Activated CD4-positive, alpha-beta T cell treated with anti-CD3 and anti-CD28 coated beads, Interleukin-2, Interleukin-6, amounts not matched to agents 100 ng/mL and 50 ng/mL, durations not matched to agents 16 hours and 8 hours (primary cell): ENCODE data around the gene PITPNC1.
"Not testable (repeated sequence)": the region's sequence is repeated elsewhere in the genome, so short reads cannot be mapped to it uniquely, and the experiment has no call there.

ENCODE experiments used
- DNase-seq: peaks from one replicate; pipeline ENCODE4 v3.0.0-alpha.2; 2020

The PITPNC1 gene

GRCh38 chr17:67467500-67468455 lies 90.7 kb downstream of the PITPNC1 start:
- DNase-seq = no peak

DNA sequence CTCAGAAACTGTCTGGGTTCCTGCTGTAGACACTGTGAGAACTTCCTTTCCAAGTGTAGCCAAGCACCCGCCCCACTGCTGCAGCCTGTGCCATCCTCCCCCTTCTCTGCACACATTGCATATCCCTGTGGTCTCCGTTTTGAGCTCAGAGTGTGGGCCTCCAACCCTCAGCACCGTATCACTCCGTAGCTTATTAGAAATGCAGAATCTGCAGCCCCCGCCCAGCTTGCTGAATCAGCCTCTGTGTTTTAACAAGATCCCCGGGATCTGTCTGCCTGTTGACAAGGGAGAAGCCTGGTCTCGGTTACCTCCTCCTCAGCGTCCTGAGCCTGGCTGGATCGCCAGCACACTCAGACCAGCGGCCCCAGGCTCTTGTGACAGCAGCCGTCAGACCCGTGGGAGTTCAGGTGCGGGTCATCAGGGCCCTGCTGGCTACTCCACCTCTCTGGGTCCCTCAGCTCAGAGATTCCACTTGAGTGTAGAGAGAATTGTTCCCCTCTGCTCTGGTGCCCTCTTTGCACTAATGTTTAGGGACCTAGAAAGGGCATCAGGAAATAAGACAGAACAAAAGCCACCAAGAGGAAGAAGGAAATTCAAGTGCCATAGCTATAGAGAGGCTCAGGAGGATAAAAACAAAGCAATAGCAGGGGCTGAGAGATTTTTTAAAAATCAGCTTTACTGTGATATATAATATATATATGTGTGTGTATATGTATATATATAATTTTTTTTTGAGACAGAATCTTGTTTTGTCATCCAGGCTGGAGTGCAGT lies 92.3 kb downstream of the PITPNC1 start:
- DNase-seq = no peak

- no peak for DNase-seq
These were observed 93.1 kb downstream of the PITPNC1 start for GRCh38 chr17:67470163-67470562.

DNA sequence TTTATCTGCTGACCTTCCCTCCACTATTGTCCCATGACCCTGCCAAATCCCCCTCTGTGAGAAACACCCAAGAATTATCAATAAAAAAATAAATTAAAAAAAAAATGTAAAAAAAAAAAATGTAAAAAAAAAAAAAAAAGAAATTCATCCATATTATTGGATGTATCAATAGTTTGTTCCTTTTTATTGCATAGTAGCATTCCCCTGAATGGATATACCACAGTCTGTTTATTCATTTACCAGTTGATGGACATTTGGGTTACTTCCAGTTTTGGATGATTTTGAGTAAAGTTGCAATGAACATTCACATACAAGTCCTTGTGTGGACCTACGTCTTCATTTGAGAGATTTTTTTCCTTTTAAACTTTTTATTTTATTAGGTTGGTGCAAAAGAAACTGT lies 94.0 kb downstream of the PITPNC1 start:
- no peak for DNase-seq

- not testable (repeated sequence) for DNase-seq
These were observed 95.5 kb downstream of the PITPNC1 start for GRCh38 chr17:67472606-67473005.

- no peak for DNase-seq
These were observed 97.1 kb downstream of the PITPNC1 start for GRCh38 chr17:67474081-67474661.

GRCh38 chr17:67475161-67475937 lies 98.3 kb downstream of the PITPNC1 start:
- DNase-seq = peak; percentile 87

DNA sequence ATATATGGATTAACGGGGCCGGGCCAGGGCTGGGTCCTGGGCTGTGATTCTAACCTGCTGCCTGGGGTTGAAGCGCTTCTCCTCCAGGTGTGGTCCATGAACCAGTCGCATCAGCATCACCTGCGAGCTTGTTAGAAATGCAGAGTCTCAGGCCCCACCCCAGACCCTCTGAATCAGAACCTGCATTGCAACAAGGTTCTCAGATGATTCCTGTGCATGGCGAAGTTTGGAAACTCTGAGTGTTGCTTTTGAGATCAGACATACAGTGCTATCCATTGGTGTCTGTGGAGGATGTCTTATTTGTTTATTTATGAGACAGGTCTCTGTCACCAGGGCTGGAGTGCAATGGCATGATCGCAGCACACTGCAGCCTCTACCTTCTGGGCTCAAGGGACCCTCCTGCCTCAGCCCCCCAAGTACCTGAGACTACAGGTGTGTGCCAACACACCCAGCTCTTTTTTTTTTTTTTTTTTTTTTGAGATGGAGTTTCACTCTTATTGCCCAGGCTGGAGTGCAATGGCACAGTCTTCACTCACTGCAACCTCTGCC lies 99.8 kb downstream of the PITPNC1 start:
- DNase-seq = no peak

DNA sequence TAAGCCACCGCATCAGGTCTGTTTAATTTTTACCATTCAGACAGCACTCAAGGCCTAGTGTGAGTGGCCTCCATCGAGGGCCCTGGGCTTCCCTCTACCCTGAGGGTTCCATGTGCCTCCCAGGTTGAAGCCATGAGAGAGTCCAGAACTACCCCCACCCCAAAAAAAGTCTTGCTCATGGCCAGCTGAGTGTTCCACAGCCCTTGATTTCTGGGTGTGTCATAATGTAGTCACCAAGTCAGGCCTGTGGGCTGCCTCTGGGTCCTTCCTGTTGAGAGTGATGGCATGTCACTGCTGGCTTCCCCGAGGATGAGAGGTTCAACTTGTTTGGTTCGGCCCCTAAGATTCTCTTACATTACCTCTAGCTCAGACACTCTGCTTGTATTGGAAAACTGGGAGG lies 100.6 kb downstream of the PITPNC1 start:
- DNase-seq = peak; percentile 66

DNA sequence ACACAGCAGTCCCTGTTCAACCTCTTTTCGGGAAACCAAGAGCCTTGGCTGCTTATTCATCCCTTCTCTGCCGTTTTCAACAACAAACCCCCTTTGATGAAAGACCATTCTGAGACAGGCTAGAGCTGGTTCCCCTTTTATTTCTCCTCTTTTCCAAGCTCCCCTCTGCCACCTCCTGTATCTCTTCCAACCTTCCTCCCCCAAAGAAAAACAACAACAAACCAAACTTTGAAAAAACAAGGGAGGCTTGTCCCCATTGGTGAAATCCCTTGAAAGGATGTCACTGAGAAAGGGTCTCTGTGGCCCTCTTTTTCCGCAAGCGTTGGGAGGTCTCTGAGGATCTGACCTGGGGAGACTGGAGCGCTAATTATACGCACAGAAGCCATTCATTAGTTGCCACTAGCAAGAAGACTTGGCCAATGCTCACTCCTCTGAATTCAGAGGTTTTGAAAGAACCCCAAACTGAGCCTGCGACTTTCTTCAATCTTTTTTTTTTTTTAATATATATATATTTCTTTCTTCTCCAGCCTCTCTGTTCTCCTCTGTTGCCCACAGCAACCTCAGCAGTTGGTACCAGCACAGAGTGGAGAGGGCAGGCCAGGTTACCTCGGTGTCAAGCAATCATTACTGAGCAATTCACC lies 101.4 kb downstream of the PITPNC1 start:
- no peak for DNase-seq

DNA sequence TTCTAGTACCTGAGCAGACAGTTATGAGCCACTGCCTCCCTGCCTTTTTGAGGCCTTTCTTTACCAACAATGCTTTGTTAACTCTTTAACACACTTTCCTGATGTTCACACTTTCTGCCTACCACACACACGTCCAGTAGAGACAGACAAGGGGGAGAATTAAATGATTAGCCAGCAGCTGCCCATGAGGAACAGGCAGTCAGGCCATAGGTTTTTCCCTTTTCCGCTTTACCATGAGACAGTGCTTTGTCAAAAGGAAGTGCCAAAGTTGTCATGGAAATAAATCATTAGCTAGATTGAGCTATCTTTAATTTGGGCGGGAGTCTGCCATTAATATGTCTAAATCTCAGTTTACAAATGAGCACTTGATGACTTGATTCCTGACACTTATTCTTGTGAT lies 102.1 kb downstream of the PITPNC1 start:
- DNase-seq = no peak

- not testable (repeated sequence) for DNase-seq
These were observed 103.9 kb downstream of the PITPNC1 start for GRCh38 chr17:67480959-67481358.

- no peak for DNase-seq
These were observed 104.7 kb downstream of the PITPNC1 start for GRCh38 chr17:67481808-67482207.

DNA sequence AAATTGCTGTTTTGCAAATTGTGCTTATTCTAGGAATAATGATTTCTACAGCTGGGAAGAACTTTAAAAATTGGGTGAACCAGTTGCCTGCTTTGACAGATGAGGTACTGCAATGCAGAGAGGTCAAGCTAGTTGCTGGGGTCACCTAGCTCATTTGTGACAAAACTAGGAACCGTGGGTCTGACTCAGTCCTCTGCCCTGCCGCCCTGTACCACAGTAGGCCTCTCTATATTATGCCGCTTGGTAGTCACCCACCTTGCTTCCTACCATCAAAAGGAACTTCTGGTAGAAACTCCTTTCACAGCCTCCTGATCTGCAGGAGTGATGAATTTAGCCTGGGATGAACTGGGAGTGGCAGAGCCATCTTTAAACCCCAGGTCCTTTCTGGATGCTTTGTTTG lies 105.7 kb downstream of the PITPNC1 start:
- no peak for DNase-seq

GRCh38 chr17:67484261-67484660 lies 107.2 kb downstream of the PITPNC1 start:
- DNase-seq = no peak

GRCh38 chr17:67485666-67486065 lies 108.6 kb downstream of the PITPNC1 start:
- no peak for DNase-seq

DNA sequence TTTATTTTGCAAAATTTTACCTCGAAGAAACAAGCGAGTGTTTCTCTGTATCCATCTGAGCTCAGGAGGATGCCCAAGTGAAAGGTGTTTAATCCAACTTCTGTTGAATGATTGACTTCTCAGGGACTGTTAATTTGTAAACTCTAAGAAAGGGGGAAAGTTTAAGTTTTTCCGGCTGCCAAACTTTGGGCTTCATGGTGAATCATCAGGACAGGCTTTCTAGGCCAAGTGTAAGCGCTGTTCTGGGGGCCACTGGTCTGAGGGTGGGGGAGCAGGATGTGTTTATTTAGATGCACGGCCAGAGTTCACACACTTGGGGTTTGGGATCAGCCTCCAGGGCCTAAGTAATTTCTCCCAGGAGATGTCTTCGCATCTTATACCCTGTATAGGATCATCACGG lies 110.4 kb downstream of the PITPNC1 start:
- DNase-seq = no peak

DNA sequence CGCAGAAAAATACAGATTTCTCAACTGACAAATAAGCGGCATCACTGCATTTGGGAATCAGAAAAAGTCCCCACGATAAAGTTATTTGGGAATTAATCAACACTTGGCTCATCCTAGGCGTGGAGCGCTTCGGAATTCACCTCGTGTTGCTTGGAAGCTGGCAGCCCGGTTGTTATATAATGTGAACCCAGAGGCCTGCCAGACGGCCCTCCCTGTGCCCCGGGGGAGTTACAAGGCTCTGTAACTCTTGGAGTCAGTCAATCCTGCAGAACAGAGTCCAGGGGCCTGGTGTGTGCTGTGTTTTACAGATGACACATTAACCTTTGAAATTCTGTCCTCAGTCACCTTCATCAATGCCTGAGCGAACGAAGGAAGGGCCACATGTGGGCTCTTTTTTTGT lies 111.1 kb downstream of the PITPNC1 start:
- no peak for DNase-seq

GRCh38 chr17:67488768-67489167 lies 111.7 kb downstream of the PITPNC1 start:
- no peak for DNase-seq

- no peak for DNase-seq
These were observed 112.2 kb downstream of the PITPNC1 start for GRCh38 chr17:67489273-67489672.

DNA sequence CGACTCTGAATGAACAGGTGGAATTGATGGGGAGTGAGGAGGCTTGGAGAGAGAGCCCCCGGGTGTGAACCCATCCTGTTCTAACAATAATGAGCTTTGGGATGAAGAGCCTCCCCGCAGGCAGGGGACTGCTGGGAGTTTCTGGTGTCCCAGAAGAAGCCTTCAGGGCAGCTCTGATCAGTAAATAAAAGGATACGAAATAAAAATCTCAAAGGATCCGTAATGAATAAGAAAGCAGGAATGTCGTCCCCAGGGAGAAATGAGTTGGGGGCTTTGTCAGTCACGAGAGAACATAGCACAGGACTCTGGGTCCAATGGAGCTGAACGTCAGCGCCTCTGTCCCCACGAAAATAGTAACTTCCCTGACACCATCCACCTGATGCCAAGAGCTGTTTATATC lies 113.4 kb downstream of the PITPNC1 start:
- DNase-seq = no peak
